LNCAP (cell line): ENCODE data around the gene FRMD1.

Experiments used
- TF ChIP-seq, protein P1 (sequence below): fragments of 450-650 bp; IDR thresholded peaks from 2 replicates; pipeline ENCODE4 v1.5.1; 2017; ENCODE audit warnings: mild to moderate bottlenecking

Gene FRMD1

GRCh38 chr6:168053086-168053956 is 25.7 kb downstream of the FRMD1 start:
- TF ChIP-seq, protein P1, sequence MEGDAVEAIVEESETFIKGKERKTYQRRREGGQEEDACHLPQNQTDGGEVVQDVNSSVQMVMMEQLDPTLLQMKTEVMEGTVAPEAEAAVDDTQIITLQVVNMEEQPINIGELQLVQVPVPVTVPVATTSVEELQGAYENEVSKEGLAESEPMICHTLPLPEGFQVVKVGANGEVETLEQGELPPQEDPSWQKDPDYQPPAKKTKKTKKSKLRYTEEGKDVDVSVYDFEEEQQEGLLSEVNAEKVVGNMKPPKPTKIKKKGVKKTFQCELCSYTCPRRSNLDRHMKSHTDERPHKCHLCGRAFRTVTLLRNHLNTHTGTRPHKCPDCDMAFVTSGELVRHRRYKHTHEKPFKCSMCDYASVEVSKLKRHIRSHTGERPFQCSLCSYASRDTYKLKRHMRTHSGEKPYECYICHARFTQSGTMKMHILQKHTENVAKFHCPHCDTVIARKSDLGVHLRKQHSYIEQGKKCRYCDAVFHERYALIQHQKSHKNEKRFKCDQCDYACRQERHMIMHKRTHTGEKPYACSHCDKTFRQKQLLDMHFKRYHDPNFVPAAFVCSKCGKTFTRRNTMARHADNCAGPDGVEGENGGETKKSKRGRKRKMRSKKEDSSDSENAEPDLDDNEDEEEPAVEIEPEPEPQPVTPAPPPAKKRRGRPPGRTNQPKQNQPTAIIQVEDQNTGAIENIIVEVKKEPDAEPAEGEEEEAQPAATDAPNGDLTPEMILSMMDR = no peak

GRCh38 chr6:168052291-168052891 is 26.6 kb downstream of the FRMD1 start:
- TF ChIP-seq, protein P1 = peak; percentile 51

DNA sequence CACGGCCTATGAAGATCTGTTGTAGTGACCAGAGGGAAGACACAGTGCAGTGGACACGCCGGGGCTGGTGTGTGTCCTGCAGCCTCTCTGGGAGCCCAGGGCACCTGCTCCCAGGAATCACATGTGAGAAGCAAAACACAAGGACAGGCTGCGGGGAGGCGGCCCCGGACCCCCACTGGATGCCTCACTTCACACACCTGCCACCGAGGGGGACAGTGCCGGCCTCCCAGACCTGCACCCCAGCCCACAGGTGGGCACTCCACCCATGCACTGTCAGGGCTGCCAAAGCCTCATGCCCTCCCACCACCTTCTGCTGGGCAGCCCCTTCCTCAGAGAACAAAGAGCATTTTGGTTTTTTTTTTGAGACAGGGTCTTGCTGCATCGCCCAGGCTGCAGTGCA is 27.4 kb downstream of the FRMD1 start:
- TF ChIP-seq, protein P1 = no peak

DNA sequence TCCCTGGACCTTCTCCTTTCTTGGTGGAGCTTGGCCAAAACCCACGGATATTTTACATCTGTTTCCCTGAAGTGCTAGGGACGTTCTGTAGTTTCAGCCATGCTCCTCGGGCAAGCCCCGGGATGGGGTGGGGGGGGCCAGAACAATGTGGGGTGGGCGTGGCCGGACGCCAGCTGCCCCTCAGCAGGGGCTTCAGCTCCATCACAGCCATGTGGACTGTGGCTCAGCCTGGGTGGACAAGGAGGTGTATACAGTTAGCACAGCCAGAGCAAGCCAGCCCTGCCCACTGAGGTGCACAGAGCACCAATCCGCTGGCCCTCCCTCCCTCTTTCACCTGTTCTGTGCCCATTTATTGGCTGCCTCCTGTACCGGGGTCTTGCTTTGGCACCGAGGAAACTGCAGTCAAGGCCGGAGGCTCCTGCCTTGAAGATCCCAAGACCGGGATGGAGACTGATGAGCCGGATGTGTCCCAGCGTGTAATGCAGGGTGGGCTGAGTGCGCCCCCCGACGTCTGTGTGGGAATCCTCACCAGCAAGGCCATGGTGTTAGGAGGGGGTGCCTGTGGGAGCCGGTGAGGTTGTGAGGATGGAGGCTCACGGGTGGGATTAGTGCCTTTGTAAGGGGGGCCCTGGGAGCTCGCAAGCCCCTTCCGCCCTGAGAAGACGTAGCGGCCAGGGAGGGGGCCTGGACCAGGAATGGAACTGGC is 28.0 kb downstream of the FRMD1 start:
- TF ChIP-seq, protein P1 = no peak; the same call in 1 of the 2 replicates

DNA sequence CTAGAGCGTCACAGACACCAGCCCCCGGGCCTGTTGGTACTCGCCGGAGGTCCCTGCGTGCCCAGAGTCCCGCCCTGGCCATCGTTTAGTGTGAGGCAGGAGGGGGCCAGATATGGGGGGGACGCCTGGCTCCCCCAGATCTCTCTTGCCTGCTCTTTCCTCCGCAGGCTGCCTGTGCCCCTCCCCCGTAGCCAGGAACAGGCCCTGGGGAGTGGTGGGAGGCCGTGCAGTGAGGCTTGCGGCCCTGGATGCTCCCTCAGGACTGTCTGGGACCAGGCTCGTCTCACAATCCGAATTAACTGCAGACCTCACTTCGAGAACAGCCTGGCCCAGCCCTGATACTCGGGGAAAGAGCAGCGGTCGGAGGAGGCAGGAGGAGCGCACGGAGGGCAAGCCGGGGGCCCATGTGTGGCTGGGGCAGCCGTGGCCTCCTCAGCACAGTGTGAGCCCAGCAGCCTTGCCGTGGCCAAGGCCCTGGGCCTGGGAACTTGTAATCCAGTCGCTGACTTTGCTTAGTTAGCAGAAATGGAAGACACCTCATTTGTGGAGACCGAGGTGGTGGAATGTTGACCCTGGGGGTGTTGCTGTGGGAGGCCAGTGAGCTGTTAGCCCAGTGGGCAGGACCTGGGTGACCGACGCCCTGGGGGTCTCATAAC is 28.7 kb downstream of the FRMD1 start:
- TF ChIP-seq, protein P1 = no peak

DNA sequence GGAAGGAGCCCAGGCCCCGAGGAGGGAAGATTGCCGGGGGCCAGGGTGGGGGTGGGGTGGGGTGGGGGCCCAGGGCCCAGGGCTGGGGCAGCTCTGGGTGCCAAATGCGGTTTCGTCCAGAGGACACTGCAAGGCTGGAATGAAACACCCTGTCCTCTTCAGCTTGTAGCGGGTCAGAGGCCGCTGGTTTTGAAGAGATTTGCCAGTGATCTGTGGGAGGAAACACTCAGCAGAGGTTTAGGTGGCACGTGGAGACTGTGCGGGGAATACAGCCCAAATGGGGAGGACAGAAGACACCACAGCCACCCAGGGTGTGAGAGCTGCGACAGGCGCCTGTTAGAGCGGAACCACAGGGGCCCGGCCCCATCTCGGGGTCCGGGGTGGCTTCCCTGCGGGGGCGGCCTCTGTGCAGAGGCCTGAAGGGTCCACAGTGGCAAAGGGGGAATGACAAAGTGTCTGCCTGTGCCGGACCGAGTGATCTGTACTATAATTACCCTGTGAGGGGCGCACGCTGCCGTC is 29.2 kb downstream of the FRMD1 start:
- TF ChIP-seq, protein P1 = no peak

DNA sequence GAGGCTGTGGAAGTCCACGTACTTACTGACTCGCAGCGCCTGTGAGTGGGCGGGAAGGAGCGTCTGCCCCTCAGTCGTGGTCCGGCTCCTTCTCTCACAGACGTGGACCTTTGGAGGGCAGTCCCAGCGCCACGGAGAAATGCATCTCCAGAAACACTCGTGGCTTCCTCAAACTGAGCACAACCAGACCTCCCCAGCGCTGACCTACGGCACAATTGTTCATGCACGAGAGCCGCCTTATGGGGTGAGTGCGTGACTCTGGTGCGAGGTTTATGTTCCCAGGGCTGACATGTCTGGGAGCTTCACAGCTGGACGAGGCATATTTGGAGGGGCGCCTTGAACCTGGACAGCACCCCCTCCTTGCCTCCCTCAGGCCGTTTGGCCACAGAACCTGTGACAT is 29.7 kb downstream of the FRMD1 start:
- TF ChIP-seq, protein P1 = no peak
